GM23338 (cell line): ENCODE data around the gene MCCC1. TPM values are rescaled to one million over a fixed set of nuclear protein-coding genes. Genes with fewer than 3 reads are reported as not detected.

Experiments
- ATAC-seq: fragments of 200-7000 bp; cut with Tn5 transposase; 3 replicates; pipeline ENCODE4 v1.9.1; 2020
- DNase-seq: peaks from one replicate; pipeline ENCODE4 v3.0.0-alpha.2; 2015; ENCODE audit warnings: low spot score
- H2AFZ ChIP-seq: fragments of 200-600 bp; sonication (generic); 2 replicates; pipeline ENCODE4 v1.8.0; 2016; ENCODE audit warnings: antibody characterized with exemption, mild to moderate bottlenecking, moderate library complexity
- H3F3A ChIP-seq: fragments of 200-600 bp; sonication (generic); replicated peaks from 2 replicates; pipeline ENCODE4 v1.8.0; 2017; ENCODE audit warnings: antibody characterized with exemption, mixed run types, low read depth
- H3K27ac ChIP-seq: fragments of 200-600 bp; sonication (generic); 2 replicates; pipeline ENCODE4 v1.6.1; 2016; ENCODE audit warnings: low read depth
- H3K27me3 ChIP-seq: fragments of 200-600 bp; sonication (generic); 2 replicates; pipeline ENCODE4 v1.8.0; 2016; ENCODE audit warnings: mild to moderate bottlenecking, mixed run types, moderate library complexity; ENCODE audit not compliant: insufficient read depth
- H3K36me3 ChIP-seq: fragments of 200-600 bp; sonication (generic); 2 replicates; pipeline ENCODE4 v1.8.0; 2016; ENCODE audit warnings: mild to moderate bottlenecking; ENCODE audit not compliant: insufficient read depth
- H3K4me1 ChIP-seq: fragments of 200-600 bp; sonication (generic); 2 replicates; pipeline ENCODE4 v1.8.0; 2016; ENCODE audit warnings: mild to moderate bottlenecking, moderate library complexity; ENCODE audit not compliant: insufficient read depth
- H3K4me2 ChIP-seq: fragments of 200-600 bp; sonication (generic); 2 replicates; pipeline ENCODE4 v1.7.1; 2017; ENCODE audit warnings: mixed run types
- H3K4me3 ChIP-seq: fragments of 200-600 bp; sonication (generic); 2 replicates; pipeline ENCODE4 v1.6.1; 2016; ENCODE audit warnings: mixed run types
- H3K79me2 ChIP-seq: fragments of 200-600 bp; sonication (generic); replicated peaks from 2 replicates; pipeline ENCODE4 v1.8.0; 2017; ENCODE audit warnings: mild to moderate bottlenecking; ENCODE audit not compliant: insufficient read depth
- H3K9me2 ChIP-seq: fragments of 200-600 bp; sonication (generic); 2 replicates; pipeline ENCODE4 v1.8.0; 2017; ENCODE audit not compliant: insufficient read depth
- H4K20me1 ChIP-seq: fragments of 200-600 bp; sonication (generic); replicated peaks from 2 replicates; pipeline ENCODE4 v1.8.0; 2017; ENCODE audit warnings: mild to moderate bottlenecking; ENCODE audit not compliant: insufficient read depth
- H3K27ac Mint-ChIP-seq: 2 replicates; pipeline ENCODE4 v1.8.0; 2020; ENCODE audit warnings: inconsistent platforms, mild to moderate bottlenecking, moderate library complexity, mixed read lengths
- H3K27me3 Mint-ChIP-seq: 3 replicates; pipeline ENCODE4 v1.8.0; 2022; ENCODE audit warnings: low read depth, mild to moderate bottlenecking, moderate library complexity, mixed read lengths, inconsistent platforms; ENCODE audit not compliant: insufficient read depth, poor library complexity
- H3K36me3 Mint-ChIP-seq: 3 replicates; pipeline ENCODE4 v1.8.0; 2021; ENCODE audit warnings: low read depth, mild to moderate bottlenecking, inconsistent platforms, moderate library complexity, mixed read lengths
- H3K4me1 Mint-ChIP-seq: 3 replicates; pipeline ENCODE4 v1.8.0; 2020; ENCODE audit warnings: mild to moderate bottlenecking, inconsistent platforms, mixed read lengths
- H3K4me3 Mint-ChIP-seq: 3 replicates; pipeline ENCODE4 v1.8.0; 2021; ENCODE audit warnings: moderate library complexity, mild to moderate bottlenecking, inconsistent platforms, mixed read lengths
- H3K9me3 Mint-ChIP-seq: 3 replicates; pipeline ENCODE4 v1.8.0; 2020; ENCODE audit warnings: moderate library complexity, mild to moderate bottlenecking, inconsistent platforms, mixed read lengths
- CREB1 ChIP-seq: fragments of 250-450 bp; sonication (Bioruptor Pico); IDR thresholded peaks from 2 replicates; pipeline ENCODE4 v1.5.0; 2020; ENCODE audit warnings: low read depth, mild to moderate bottlenecking, moderate library complexity
- CTCF ChIP-seq, 2 experiments: fragments of 200-600 bp in 1 of 2; sonication (generic) in 1 of 2; conservative IDR thresholded peaks; 2 replicates each; pipeline versions ENCODE4 v1.5.1 to v1.6.1; 2016 to 2017; ENCODE audit warnings: antibody characterized with exemption in 2 of 2, low read depth in 2 of 2, mild to moderate bottlenecking in 2 of 2, moderate library complexity in 1 of 2
- ETS1 ChIP-seq: IDR thresholded peaks from 2 replicates; pipeline ENCODE4 v1.6.1; 2016; ENCODE audit warnings: antibody characterized with exemption
- EZH2 ChIP-seq: fragments of 200-600 bp; sonication (generic); IDR thresholded peaks from one replicate; pipeline ENCODE4 v1.8.0; 2017; ENCODE audit warnings: antibody characterized with exemption, mild to moderate bottlenecking, low read depth; ENCODE audit not compliant: unreplicated experiment
- EZH2phosphoT487 ChIP-seq: fragments of 200-600 bp; sonication (generic); IDR thresholded peaks from one replicate; pipeline ENCODE4 v1.8.1; 2018; ENCODE audit warnings: antibody characterized with exemption; ENCODE audit not compliant: unreplicated experiment
- JUNB ChIP-seq: IDR thresholded peaks from one replicate; pipeline ENCODE4 v1.6.1; 2016; ENCODE audit warnings: antibody characterized with exemption; ENCODE audit not compliant: unreplicated experiment
- NANOG ChIP-seq: IDR thresholded peaks from 2 replicates; pipeline ENCODE4 v1.6.1; 2016; ENCODE audit warnings: antibody characterized with exemption, borderline replicate concordance
- POLR2AphosphoS5 ChIP-seq: IDR thresholded peaks from 2 replicates; pipeline ENCODE4 v1.6.1; 2016; ENCODE audit warnings: antibody characterized with exemption, low read depth
- REST ChIP-seq: IDR thresholded peaks from one replicate; pipeline ENCODE4 v1.6.1; 2018; ENCODE audit warnings: antibody characterized with exemption; ENCODE audit not compliant: unreplicated experiment
- STAT1 ChIP-seq: IDR thresholded peaks from one replicate; pipeline ENCODE4 v1.6.1; 2016; ENCODE audit warnings: antibody characterized with exemption; ENCODE audit not compliant: unreplicated experiment
- ZNF114 ChIP-seq: fragments of 250-450 bp; sonication (Bioruptor Pico); IDR thresholded peaks from 2 replicates; pipeline ENCODE4 v1.5.0; 2020; ENCODE audit warnings: mild to moderate bottlenecking, moderate library complexity
- ZNF331 ChIP-seq: fragments of 250-450 bp; sonication (Bioruptor Pico); IDR thresholded peaks from 2 replicates; pipeline ENCODE4 v1.5.0; 2020; ENCODE audit warnings: low read depth, mild to moderate bottlenecking, moderate library complexity
- polyA plus RNA-seq: library from polyadenylated mRNA; unstranded; fragments of >200 nt; fragmentation: Nextera tagmentation; extraction: Ambion mirVana; gene quantifications from 2 replicates; pipeline ENCODE4 v1.2.1, GENCODE V29; 2016
- total RNA-seq: library from RNA; depleted of rRNA; stranded (reverse); fragments of >200 nt; shearing (Covaris generic); gene quantifications from 2 replicates; pipeline ENCODE4 v1.2.3, GENCODE V29; 2014

The MCCC1 gene
- total and polyA plus RNA-seq, 2 experiments from 2014 or later, result 20.2 to 24.2 TPM

- Mint-ChIP-seq H3K4me1 (no peaks in the 10 kb centered on the region; the same call in 2 of the 3 replicates), H3K27me3 (no peaks in the 10 kb centered on the region), H3K9me3 (no peaks in the 10 kb centered on the region), H3K36me3 (peaks cover 41% of the 10 kb centered on the region), H3K27ac (no peak overlapping the region), H3K4me3 (no peak overlapping the region)
- Histone ChIP-seq H3K36me3 (peaks cover 9% of the 10 kb centered on the region), H3K4me2 (no peak overlapping the region), H3K27me3 (no peaks in the 10 kb centered on the region), H3F3A (no peaks in the 10 kb centered on the region), H4K20me1 (no peaks in the 10 kb centered on the region), H3K79me2 (no peaks in the 10 kb centered on the region), H3K4me1 (peaks cover 7% of the 10 kb centered on the region), H3K9me2 (no peaks in the 10 kb centered on the region), H3K27ac (no peak overlapping the region), H3K4me3 (no peak overlapping the region), H2AFZ (no peak overlapping the region)
- TF ChIP-seq EZH2phosphoT487 (no peak), REST (no peak), CTCF (conservative IDR thresholded peaks at IDR 0.05; ENCODE audit: low read depth in 2 of 2) (no peak), STAT1 (no peak), NANOG (no peak), ETS1 (no peak), CREB1 (no peak), ZNF114 (no peak), ZNF331 (CRISPR knock-in tag) (no peak), EZH2 (no peak), POLR2AphosphoS5 (no peak), JUNB (no peak)
- no peak for ATAC-seq
- no peak for DNase-seq
These were observed 80.7 kb downstream of the MCCC1 start for GRCh38 chr3:183018421-183019192.
